ENCODE measurements around the gene XRRA1.
"Not testable (repeated sequence)": the region's sequence is repeated elsewhere in the genome, so short reads cannot be mapped to it uniquely, and the experiment has no call there.

XRRA1 gene, protein sequence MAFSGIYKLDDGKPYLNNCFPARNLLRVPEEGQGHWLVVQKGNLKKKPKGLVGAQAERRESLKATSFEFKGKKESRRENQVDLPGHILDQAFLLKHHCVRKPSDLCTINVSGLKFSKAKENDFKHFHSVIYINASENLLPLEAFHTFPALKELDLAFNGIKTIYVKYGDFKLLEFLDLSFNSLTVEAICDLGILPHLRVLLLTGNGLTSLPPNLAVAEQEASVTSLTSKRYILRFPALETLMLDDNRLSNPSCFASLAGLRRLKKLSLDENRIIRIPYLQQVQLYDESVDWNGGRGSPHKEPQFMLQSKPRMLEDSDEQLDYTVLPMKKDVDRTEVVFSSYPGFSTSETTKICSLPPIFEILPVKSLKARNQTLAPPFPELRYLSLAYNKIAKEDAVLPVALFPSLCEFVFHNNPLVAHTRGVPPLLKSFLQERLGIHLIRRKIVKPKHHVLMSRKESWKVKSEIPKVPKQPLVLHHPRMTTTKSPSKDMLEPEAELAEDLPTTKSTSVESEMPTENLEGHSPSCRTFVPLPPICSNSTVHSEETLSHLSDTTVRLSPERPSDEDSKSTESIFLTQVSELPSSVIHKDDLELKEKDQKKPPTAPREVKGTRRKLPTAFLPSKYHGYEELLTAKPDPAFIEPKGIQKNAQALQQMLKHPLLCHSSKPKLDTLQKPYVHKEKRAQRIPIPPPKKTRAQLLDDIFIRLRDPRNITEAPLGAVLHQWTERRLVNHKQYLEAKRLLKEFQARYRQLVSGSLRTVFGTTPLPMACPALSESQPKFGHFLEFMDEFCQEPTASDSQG

DNA sequence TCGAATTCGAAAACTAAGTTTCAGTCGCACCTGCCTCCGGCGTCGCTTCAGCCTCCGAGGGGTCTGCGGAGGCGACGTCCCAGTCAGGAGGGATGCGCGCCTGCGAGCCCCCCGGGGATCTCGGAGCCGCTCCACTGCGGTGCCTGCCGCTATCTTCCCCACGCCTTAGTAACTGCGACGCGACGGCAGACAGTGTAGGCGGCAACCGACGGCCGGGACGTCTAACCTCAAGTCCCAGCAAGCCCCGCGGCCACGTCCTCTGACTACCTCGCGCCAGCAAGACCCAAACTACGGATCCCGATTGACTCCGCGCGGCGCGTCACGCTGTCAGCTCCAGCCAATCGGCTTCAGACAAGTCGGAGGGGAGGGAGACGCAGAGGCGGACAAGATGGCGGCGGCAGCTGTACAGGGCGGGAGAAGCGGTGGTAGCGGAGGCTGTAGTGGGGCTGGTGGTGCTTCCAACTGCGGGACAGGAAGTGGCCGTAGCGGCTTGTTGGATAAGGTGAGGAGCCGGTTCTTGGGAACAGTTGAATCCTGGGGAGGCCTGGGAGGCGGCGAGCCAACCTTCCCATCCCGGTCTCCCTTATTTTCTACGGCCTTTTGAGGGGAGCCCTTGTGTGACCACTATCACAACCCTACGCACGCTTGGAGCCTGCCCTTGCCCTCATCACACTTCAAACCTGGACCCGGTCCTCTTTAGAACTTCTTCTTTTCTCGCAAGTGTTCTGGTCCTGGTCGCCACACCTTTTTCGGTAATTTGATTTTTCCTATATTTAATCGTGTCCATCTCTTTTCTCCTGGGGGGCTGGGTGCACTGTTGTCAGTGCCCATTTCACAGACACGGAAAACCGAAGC is at the start of gene XRRA1, which contains the start of gene SPCS2:
XRRA1 (minus strand) TSS at position 194 of the 855 bp plus-strand sequence. CDS start 8,213 bp downstream, outside the sequence.
SPCS2 (plus strand) TSS at position 369 of the 855 bp plus-strand sequence; CDS start at position 389, 20 bp downstream.
- DNase-seq (ENCODE audit: low spot score) = peak; percentile 97

DNA sequence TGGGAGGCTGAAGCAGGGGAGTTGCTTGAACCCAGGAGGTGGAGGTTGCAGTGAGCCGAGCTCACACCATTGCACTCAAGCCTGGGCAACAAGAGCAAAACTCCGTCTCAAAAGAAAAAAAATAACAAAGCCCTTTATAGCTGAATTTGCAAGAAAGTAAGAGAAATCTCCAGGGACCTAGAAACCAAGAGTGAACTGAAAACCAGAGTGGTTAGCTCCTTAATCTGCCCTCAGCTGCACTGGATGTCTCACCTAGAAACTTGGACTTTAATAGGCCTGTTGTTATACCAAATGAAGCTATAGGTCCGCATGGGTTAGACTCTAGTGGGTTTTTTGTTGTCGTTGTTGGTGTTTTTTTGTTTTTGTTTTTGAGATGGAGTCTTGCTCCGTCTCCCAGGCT is 44.0 kb upstream of the XRRA1 start:
- no peak for DNase-seq (ENCODE audit: low spot score)

DNA sequence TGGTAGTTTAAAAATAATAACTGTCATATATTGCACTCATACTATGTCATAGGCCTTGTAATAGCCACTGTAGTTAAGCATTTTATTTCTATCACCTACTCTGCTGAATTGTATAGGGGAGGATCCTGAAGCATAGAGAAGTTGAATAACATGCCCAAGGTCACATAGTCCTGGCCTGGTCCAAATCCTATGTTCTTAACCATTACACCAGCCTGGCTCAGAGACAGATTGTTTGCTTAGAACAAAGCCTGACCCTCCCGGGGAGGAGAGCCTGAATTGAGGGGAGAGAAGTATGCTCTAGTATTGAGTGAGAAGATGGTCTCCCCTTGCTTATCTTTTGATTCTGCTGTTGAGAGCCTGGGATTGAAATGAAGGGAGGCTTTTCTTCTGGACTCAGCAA is 42.0 kb upstream of the XRRA1 start:
- no peak for DNase-seq (ENCODE audit: low spot score)

DNA sequence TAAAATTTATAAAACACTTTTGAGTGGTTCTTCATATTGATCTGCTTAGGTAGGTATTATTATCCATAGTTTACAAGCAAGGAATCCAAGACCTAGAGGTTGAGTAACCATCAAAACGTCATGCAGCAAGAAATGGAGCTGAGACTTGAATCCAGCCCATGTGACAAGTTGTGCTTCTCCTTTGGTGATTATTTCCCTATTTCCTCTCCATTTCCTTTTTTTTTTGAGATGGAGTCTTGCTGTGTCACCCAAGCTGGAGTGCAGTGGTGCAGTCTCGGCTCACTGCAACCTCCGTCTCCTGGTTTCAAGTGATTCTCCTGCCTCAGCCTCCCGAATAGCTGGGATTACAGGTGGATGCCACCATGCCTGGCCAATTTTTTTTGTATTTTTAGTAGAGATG is 41.3 kb upstream of the XRRA1 start:
- DNase-seq (ENCODE audit: low spot score) = not testable (repeated sequence)

DNA sequence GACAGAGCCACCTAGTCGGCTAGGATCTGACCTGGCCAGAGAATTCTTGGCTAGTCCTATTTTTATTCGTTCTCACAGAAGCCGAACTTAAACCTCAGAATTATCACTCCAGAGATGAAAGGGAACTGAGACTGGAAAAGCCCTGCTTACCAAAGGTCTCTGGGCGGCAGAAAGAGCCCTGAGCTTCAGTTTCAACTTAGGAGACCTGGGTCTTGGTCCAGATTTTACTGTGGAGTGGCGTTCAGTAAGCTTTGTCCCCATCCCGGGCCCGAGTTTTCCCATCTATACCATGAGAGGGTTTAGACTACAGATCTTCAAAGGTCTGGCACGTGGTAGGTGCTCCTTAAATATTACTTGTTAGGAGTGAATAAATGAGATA is 40.4 kb upstream of the XRRA1 start:
- DNase-seq (ENCODE audit: low spot score) = peak; percentile 6

DNA sequence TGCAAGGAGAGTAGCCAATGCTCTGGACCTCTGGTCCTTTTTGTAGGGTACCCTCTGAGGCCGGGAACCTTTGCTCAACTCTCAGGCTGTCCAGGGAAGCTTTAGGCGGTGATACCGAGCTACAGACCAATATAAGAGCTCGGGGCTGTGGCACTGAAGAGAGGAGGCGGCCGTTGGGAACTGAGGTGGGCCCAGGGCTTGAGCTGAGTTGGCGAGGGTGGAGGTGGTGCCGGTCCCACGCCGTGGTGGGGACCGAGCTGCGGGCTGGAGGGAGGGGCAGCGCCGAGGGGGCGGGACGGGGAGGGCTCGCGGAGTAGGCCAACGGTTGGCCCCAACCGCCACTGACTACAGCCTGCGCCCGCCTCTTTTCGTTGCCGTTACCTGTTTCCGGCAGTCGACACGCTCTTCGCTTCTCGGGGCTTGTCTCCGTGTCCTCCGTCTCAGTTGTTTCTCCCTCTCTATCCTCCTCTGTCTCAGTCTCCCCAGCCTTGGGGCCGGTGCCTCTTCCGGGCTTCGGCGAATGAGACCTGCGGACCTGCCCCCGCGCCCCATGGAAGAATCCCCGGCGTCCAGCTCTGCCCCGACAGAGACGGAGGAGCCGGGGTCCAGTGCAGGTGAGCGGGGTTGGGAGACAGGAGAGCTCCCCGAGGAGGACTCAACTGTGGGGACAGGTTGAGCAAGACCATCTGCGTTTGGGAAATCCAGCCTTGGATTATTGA is 39.8 kb upstream of the XRRA1 start, which contains the start of gene NEU3:
NEU3 (plus strand) TSS at position 393 of the 719 bp plus-strand sequence; CDS start at position 521, 128 bp downstream.
- peak; percentile 77 for DNase-seq (ENCODE audit: low spot score)

DNA sequence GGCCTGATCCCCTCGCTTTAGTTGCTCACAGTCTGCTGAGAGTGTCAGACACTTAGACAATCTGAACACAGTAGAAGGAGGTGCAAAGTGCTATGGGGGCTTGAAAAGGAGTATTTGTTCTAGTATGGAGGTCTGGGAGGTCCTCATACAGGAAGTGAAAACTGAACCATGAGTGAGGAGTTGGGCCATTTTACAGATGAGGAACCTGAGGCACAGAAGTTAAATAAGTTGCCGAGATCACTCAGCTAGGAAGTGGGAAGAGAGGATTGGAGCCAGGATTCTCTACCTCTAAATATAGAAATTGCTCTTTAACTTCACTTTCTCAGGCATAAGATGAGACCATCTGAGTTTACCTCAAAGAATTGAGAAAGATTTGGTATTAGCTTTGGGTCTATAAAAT is 35.8 kb upstream of the XRRA1 start:
- DNase-seq (ENCODE audit: low spot score) = no peak

DNA sequence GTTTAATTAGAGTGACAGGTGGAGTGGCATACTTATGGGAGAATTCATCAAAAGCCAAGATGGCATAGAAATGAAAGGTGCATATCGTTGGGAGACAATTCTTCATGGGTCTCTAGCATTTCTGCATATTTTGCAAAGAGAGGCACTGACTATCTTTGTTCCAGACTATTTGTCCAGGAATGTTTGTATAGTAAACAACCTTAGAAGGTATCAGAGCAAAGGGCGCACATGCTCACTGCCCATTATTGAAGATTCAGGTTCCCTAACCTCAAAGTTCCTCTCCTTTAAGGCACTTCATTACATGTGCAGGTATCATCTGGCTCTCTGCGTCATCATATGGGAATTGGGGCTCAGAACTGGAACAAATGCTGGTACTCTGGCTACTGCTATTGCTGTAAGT is 35.2 kb upstream of the XRRA1 start:
- no peak for DNase-seq (ENCODE audit: low spot score)

DNA sequence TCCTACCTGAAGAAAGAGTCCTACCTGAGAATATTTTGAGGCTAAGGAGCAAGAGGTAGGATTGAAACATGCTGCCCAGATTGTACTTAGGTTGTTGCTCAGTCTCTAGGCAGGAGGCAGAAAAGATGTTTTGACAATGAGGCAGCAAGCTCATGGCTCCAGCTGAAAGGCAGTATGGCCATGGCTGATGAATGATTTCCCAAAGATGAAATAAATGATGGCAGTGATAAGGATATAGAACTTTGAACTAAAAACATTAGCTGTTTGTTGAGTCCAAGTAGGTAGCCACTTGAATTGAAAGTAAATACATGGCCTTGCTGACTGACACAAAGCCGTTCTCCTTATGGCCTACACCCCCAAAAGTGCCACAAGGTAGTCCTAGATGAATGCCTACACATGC is 33.0 kb upstream of the XRRA1 start:
- no peak for DNase-seq (ENCODE audit: low spot score)

DNA sequence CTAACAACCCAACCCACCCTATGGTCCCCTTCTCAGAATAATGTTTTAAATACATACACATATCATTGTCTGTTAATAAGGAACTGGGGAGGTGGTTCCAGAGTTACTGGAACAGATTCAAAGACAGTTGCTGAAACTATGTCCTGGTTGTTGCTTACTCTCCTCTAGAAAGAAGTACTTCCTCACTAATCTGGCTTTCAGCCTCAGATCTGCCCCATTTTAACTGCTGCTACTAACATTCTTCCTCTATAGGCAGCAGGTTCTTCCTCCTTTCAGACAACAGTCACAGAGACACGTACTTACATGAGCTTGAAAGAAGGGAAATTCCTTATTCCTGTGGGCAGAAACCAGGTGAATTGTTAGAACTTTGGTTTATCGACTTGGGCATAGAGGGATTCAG is 31.7 kb upstream of the XRRA1 start:
- DNase-seq (ENCODE audit: low spot score) = no peak

DNA sequence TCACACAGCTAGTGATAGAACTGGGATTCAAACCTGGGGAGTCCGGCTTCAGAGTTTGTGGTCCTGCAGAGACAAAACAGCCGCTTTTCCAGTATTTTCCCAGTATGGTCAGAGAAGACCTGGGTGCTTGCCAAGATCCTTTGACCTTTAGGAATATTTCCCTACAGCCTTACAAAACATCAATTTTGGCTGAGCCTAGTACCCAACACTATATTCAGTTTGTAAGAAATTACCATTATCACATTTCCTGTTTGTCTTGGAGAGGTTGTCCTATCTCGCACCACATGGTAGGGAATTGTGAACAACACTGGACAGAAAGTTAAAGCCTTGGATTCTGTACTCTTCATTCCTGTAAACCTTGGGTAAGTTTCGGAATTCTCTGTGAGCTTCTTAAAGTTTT is 29.1 kb upstream of the XRRA1 start:
- DNase-seq (ENCODE audit: low spot score) = no peak

DNA sequence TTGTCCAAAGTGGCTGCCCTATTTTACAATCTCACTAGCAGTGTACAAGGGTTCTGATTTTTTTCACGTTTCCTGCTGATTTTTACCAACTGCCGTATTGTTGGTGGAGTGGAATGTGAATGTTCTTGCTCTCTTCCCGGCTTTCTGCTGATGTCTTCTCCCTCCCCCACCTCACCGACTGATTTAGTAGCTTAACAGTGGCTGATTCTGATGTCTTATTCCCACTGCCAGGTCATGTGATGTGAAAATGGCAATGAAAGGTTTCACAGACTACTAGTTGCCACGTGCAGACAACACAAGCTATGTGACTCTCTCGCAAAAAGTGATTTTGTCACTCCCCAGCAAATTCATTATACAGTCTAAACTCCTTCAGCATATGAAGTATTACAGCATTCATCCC is 22.5 kb upstream of the XRRA1 start:
- no peak for DNase-seq (ENCODE audit: low spot score)

DNA sequence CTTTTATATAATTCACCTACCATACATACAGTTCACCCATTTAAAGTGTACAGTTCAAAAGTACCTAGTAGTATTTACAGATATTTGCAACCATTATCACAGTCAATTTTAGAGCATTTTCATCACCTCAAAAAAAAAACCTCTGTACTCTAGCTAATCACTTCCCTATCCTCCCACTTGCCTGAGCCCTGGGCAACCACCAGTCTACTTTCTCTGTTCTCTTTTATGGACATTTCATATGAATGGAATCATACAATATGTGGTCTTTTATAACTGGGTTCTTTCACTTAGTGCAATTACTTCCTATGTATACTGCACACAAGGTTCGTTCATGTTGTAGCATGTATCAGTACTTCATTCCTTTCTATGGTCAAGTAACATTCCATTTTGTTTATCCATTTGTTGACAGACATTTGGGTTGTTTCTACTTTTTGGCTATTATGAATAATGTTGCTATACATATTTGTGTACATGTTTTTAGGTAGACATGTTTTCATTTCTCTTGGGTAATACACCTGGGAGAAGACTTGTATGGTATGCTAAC is 22.0 kb upstream of the XRRA1 start:
- DNase-seq (ENCODE audit: low spot score) = no peak

DNA sequence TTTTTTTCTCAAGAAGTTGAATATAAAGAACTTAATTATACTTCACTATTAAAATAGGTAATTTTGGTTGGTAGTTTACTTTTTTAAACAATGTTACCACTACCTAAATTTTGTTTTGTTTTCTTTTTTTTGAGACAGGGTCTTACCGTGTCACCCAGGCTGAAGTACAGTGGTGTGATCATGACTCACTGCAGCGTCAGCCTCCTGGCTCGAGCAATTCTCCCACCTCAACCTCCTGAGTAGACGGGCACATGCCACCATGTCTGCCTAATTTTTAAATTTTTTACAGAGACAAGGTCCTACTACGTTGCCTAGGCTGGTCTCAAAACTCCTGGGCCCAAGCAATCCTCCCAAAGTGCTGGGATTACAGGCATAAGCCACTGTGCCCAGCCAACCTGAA is 17.8 kb upstream of the XRRA1 start:
- no peak for DNase-seq (ENCODE audit: low spot score)

DNA sequence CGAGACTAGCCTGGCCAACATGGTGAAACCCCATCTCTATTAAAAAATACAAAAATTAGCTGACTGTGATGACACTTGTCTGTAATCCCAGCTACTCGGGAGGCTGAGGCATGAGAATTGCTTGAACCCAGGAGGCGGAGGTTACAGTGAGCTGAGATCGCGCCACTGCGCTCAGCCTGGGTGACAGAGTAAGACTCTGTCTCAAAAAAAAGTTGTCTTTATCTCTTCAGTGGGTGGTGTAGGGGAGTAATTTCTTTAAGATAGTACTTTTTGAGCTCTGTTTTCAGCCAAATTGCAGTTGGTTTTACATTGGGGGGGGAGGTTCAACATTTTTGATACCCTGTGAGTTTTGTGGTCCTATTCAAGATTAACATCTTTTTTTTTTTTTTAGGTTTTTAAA is 11.2 kb upstream of the XRRA1 start:
- not testable (repeated sequence) for DNase-seq (ENCODE audit: low spot score)

DNA sequence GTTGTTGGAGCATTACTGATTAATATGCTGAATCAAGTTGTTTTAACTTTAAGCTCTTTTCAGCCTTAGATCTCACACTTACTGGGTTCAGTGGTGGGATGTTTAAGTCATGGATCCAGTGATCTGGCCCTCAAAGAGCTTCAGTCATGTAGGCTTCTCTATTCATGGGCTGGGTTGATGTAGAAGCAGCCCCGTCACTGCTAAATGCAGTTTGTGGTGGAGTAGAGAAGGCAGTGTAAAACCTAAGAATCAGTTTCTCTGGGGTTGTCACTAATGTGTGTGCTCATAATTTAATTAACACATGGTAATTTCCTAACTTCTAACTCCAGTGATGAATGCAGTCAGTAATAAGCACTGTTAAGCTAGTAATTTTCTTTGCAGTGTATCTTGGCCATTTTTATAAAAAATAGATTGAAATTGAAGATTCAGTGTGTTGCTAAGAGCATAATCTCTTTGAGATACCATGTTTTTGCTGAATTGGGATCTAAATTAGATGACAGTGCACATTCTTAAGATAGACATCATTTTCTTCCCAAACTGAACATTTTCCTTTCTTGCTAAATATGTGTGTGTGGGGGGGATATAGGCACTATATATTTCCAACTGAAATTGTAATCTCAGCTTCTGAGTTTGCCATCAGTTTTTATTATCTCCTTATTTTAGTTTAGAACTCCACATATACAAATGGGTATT is 9.2 kb upstream of the XRRA1 start:
- DNase-seq (ENCODE audit: low spot score) = no peak

DNA sequence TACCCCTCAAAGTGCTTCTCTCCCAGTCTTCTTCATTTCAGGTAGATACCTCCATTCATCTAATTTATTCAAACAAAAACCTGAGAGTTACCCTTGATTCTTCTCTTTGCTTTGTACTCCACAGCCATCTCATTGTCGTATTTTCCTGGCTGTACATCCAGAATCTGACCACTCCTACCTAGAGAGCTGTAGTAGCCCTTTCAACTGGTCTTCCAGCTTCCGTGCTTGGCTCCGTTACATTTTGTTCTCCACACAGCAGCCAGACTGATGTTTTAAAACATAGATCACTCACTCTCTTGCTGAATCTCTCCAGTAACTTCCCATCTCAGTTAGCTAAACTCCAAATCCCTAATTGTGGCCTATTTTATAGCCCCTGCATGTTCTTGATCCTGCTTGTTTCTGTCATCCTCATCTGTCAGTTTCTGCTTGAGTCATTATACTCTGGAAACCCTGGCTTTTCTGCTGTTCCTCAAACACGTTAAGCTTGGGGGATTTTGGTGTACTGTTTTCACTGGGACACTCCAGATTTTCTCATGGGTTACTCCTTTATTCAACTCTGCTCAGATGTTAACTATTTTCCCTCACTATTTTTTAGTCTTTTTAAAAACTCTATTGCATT is 7.6 kb upstream of the XRRA1 start:
- no peak for DNase-seq (ENCODE audit: low spot score)

DNA sequence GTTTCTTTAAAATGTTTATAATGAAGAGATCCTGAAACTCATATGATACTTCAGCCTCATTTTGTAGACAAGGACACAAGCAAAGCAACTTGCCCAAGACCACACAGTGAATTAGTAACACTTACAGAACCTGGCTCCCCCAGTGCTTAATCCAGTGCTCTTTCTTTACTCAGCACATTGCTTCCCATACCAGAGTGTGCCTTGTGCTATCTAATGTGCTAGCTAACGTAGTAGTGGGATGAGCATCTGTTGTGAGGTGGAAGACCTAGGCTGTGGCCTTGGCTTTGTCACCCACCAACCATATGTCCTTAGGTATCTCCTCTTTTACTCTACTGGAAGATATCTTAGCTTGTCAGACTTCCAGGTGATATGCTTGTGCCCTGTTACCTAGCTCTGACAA is 5.3 kb upstream of the XRRA1 start:
- DNase-seq (ENCODE audit: low spot score) = no peak

DNA sequence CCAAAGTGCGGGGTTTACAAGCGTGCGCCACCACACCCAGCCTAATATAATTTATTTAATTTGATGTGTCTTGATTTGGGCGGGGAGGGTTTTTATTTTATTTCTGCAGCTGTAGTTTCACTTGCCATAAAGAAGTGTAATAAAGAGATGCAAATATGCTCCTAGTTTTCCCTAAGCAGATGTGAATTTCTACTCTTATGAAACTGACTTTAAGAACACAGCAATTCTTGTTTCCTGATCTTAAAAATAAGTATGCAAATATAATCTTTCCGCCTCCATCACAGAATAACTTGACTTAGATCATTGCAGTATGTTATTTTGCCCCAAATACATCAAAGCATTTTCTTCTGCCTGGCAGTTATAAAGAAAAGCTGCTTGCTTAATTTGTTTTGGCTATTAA is 4.6 kb upstream of the XRRA1 start:
- DNase-seq (ENCODE audit: low spot score) = no peak

DNA sequence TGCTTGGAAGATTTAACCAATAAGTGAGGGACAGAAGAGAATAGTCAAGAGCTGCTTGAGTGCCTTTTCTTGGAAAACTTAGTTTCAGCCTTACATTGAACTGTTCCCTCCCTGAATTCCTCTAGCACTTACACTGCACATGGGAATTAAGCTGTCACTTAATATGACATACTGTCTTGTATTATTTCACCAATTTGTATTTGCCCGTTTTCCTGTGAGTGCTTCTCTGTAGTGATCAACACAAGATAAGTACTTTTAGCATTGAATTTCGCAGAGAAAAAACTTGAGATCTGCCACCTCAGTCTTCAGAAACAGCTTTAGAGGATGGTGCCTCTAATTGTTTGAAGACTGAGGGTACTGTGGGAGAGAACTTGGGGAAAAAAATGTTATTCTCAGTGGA is 3.9 kb upstream of the XRRA1 start:
- DNase-seq (ENCODE audit: low spot score) = no peak

Measured in CD4-positive, alpha-beta T cell treated with Interleukin-15 for 4 hours (primary cell).